Activated naive CD4-positive, alpha-beta T cell treated with anti-CD3 and anti-CD28 coated beads, Interleukin-2, amount 50 U/mL, for 24 hours (primary cell): Measurements from ENCODE around the gene TRIM60.
"Not testable (repeated sequence)": the region's sequence is repeated elsewhere in the genome, so short reads cannot be mapped to it uniquely, and the experiment has no call there.

Experiments used
- H3K27ac Mint-ChIP-seq: one replicate; pipeline ENCODE4 v1.8.0; 2021; ENCODE audit warnings: mild to moderate bottlenecking, mixed read lengths
- H3K27me3 Mint-ChIP-seq: one replicate; pipeline ENCODE4 v1.8.0; 2021; ENCODE audit warnings: mixed read lengths
- H3K36me3 Mint-ChIP-seq: one replicate; pipeline ENCODE4 v1.8.0; 2021; ENCODE audit warnings: mixed read lengths
- H3K4me1 Mint-ChIP-seq: one replicate; pipeline ENCODE4 v1.8.0; 2021; ENCODE audit warnings: mixed read lengths
- H3K4me3 Mint-ChIP-seq: one replicate; pipeline ENCODE4 v1.8.0; 2021; ENCODE audit warnings: mild to moderate bottlenecking, mixed read lengths
- H3K9me3 Mint-ChIP-seq: one replicate; pipeline ENCODE4 v1.8.0; 2021; ENCODE audit warnings: mixed read lengths

Gene TRIM60

GRCh38 chr4:165031436-165032211, at the start of gene TRIM60:
TSS of gene TRIM60 (plus strand) at chr4:165031999. CDS start at chr4:165040073, 8,074 bp downstream.
- Mint-ChIP-seq H3K36me3 (no peaks in the 10 kb centered on the region), H3K27ac (no peak within 1 kb of the TSS), H3K27me3 (peaks cover 3% of the 10 kb centered on the region), H3K4me3 (no peak within 1 kb of the TSS), H3K9me3 (no peaks in the 10 kb centered on the region), H3K4me1 (no peaks in the 10 kb centered on the region)

- no peaks in the 10 kb centered on the region for H3K4me1 Mint-ChIP-seq
- H3K36me3 Mint-ChIP-seq = no peaks in the 10 kb centered on the region
- no peak overlapping the region for H3K27ac Mint-ChIP-seq
- peaks cover 8% of the 10 kb centered on the region for H3K27me3 Mint-ChIP-seq
- H3K9me3 Mint-ChIP-seq = no peaks in the 10 kb centered on the region
- no peak overlapping the region for H3K4me3 Mint-ChIP-seq
Measured at GRCh38 chr4:164989471-164989870, 42.3 kb upstream of the TRIM60 start.

GRCh38 chr4:164990786-164991185, 41.0 kb upstream of the TRIM60 start:
- H3K4me1 Mint-ChIP-seq, H3K27me3 Mint-ChIP-seq, H3K36me3 Mint-ChIP-seq, H3K9me3 Mint-ChIP-seq, H3K4me3 Mint-ChIP-seq, H3K27ac Mint-ChIP-seq: not testable (repeated sequence)

- H3K36me3 Mint-ChIP-seq = not testable (repeated sequence)
Measured at GRCh38 chr4:164996123-164996522, 35.7 kb upstream of the TRIM60 start.

GRCh38 chr4:164997324-164997723, 34.5 kb upstream of the TRIM60 start:
- Mint-ChIP-seq H3K27me3 (peaks cover 9% of the 10 kb centered on the region), H3K4me1 (no peaks in the 10 kb centered on the region), H3K27ac (no peak overlapping the region), H3K36me3 (no peaks in the 10 kb centered on the region), H3K4me3 (no peak overlapping the region), H3K9me3 (no peaks in the 10 kb centered on the region)

More at GRCh38 chr4:164996123-164996522, 35.7 kb upstream of the TRIM60 start:
- H3K4me3 Mint-ChIP-seq, H3K9me3 Mint-ChIP-seq, H3K4me1 Mint-ChIP-seq, H3K27ac Mint-ChIP-seq: not testable (repeated sequence)
- H3K27me3 Mint-ChIP-seq = peaks cover 13% of the 10 kb centered on the region

- H3K27me3 Mint-ChIP-seq = peaks cover 9% of the 10 kb centered on the region
- no peak overlapping the region for H3K27ac Mint-ChIP-seq
- H3K4me3 Mint-ChIP-seq = no peak overlapping the region
- no peaks in the 10 kb centered on the region for H3K4me1 Mint-ChIP-seq
- no peaks in the 10 kb centered on the region for H3K9me3 Mint-ChIP-seq
- no peaks in the 10 kb centered on the region for H3K36me3 Mint-ChIP-seq
Measured at GRCh38 chr4:164997941-164998340, 33.9 kb upstream of the TRIM60 start.

GRCh38 chr4:164998526-164999080, 33.2 kb upstream of the TRIM60 start:
- not testable (repeated sequence) for H3K27ac Mint-ChIP-seq, H3K27me3 Mint-ChIP-seq, H3K4me3 Mint-ChIP-seq, H3K36me3 Mint-ChIP-seq, H3K9me3 Mint-ChIP-seq, H3K4me1 Mint-ChIP-seq

GRCh38 chr4:165001957-165002356, 29.8 kb upstream of the TRIM60 start:
- H3K4me1 Mint-ChIP-seq, H3K4me3 Mint-ChIP-seq, H3K27me3 Mint-ChIP-seq, H3K36me3 Mint-ChIP-seq, H3K9me3 Mint-ChIP-seq, H3K27ac Mint-ChIP-seq: not testable (repeated sequence)

- no peak overlapping the region for H3K4me3 Mint-ChIP-seq
- H3K4me1 Mint-ChIP-seq = no peaks in the 10 kb centered on the region
- H3K36me3 Mint-ChIP-seq = no peaks in the 10 kb centered on the region
- H3K27me3 Mint-ChIP-seq = peaks cover 1% of the 10 kb centered on the region
- no peak overlapping the region for H3K27ac Mint-ChIP-seq
- H3K9me3 Mint-ChIP-seq = no peaks in the 10 kb centered on the region
Measured at GRCh38 chr4:165005352-165005925, 26.4 kb upstream of the TRIM60 start.

GRCh38 chr4:165006456-165006855, 25.3 kb upstream of the TRIM60 start:
- H3K4me3 Mint-ChIP-seq = no peak overlapping the region
- H3K36me3 Mint-ChIP-seq = no peaks in the 10 kb centered on the region
- no peaks in the 10 kb centered on the region for H3K4me1 Mint-ChIP-seq
- no peak overlapping the region for H3K27ac Mint-ChIP-seq
- no peaks in the 10 kb centered on the region for H3K9me3 Mint-ChIP-seq
- peaks cover 1% of the 10 kb centered on the region for H3K27me3 Mint-ChIP-seq

GRCh38 chr4:165006886-165007285, 24.9 kb upstream of the TRIM60 start:
- Mint-ChIP-seq H3K27me3 (peaks cover 1% of the 10 kb centered on the region), H3K4me3 (no peak overlapping the region), H3K4me1 (no peaks in the 10 kb centered on the region), H3K27ac (no peak overlapping the region), H3K9me3 (no peaks in the 10 kb centered on the region), H3K36me3 (no peaks in the 10 kb centered on the region)

GRCh38 chr4:165009493-165010227, 22.1 kb upstream of the TRIM60 start:
- Mint-ChIP-seq H3K27me3 (peaks cover 7% of the 10 kb centered on the region), H3K27ac (no peak overlapping the region)

GRCh38 chr4:165010487-165010886, 21.3 kb upstream of the TRIM60 start:
- Mint-ChIP-seq H3K9me3 (no peaks in the 10 kb centered on the region), H3K27ac (no peak overlapping the region), H3K36me3 (no peaks in the 10 kb centered on the region), H3K27me3 (peaks cover 6% of the 10 kb centered on the region), H3K4me1 (no peaks in the 10 kb centered on the region), H3K4me3 (no peak overlapping the region)

More at GRCh38 chr4:165009493-165010227, 22.1 kb upstream of the TRIM60 start:
- no peaks in the 10 kb centered on the region for H3K9me3 Mint-ChIP-seq
- no peak overlapping the region for H3K4me3 Mint-ChIP-seq
- no peaks in the 10 kb centered on the region for H3K36me3 Mint-ChIP-seq
- no peaks in the 10 kb centered on the region for H3K4me1 Mint-ChIP-seq

GRCh38 chr4:165010991-165011390, 20.8 kb upstream of the TRIM60 start:
- Mint-ChIP-seq H3K4me1 (no peaks in the 10 kb centered on the region), H3K9me3 (no peaks in the 10 kb centered on the region), H3K27me3 (peaks cover 6% of the 10 kb centered on the region), H3K36me3 (no peaks in the 10 kb centered on the region), H3K4me3 (no peak overlapping the region), H3K27ac (no peak overlapping the region)

GRCh38 chr4:165011403-165011802, 20.4 kb upstream of the TRIM60 start:
- Mint-ChIP-seq H3K9me3 (no peaks in the 10 kb centered on the region), H3K36me3 (no peaks in the 10 kb centered on the region), H3K27ac (no peak overlapping the region), H3K4me3 (no peak overlapping the region), H3K4me1 (no peaks in the 10 kb centered on the region), H3K27me3 (peaks cover 6% of the 10 kb centered on the region)

GRCh38 chr4:165013691-165014090, 18.1 kb upstream of the TRIM60 start:
- Mint-ChIP-seq H3K27me3 (peaks cover 6% of the 10 kb centered on the region), H3K4me1 (no peaks in the 10 kb centered on the region), H3K9me3 (no peaks in the 10 kb centered on the region), H3K27ac (no peak overlapping the region), H3K36me3 (no peaks in the 10 kb centered on the region), H3K4me3 (no peak overlapping the region)
